Ovary (tissue), 9 donors: ENCODE results near the gene LRRC15. TPM values are rescaled to one million over a fixed set of nuclear protein-coding genes. Genes with fewer than 3 reads are reported as not detected.

Source experiments
- DNase-seq, 5 donors: peaks; one replicate each; pipeline ENCODE4 v3.0.0-alpha.2; 2019 to 2020
- H3K27ac ChIP-seq, 2 donors: fragments of 200-600 bp; one replicate each; pipeline versions ENCODE4 v1.5.1 to v1.8.0; 2019 to 2022
- H3K27me3 ChIP-seq: fragments of 200-600 bp; one replicate; pipeline ENCODE4 v1.8.0; 2022
- H3K36me3 ChIP-seq: fragments of 200-600 bp; sonication (generic); one replicate; pipeline ENCODE4 v1.5.1; 2019
- H3K4me1 ChIP-seq: one replicate; pipeline ENCODE4 v1.8.1; 2013; ENCODE audit warnings: mild to moderate bottlenecking, moderate library complexity; ENCODE audit not compliant: insufficient read depth
- H3K4me3 ChIP-seq: fragments of 200-600 bp; sonication (generic); one replicate; pipeline ENCODE4 v1.5.1; 2017
- H3K9me3 ChIP-seq, 2 donors: fragments of 200-600 bp in 1 of 2; sonication (generic) in 1 of 2; one replicate each; pipeline versions ENCODE4 v1.5.1 to v1.8.1; 2013 to 2019; ENCODE audit warnings: mild to moderate bottlenecking in 1 of 2, moderate library complexity in 1 of 2
- CTCF ChIP-seq, 3 donors: fragments of 450-650 bp in 2 of 3; fragments of 200-600 bp in 1 of 3; IDR thresholded peaks; one replicate each; pipeline versions ENCODE4 v1.5.1 to v1.8.0; 2016 to 2022; ENCODE audit warnings: antibody characterized with exemption in 3 of 3, mild to moderate bottlenecking in 1 of 3
- EP300 ChIP-seq: sonication (generic); formaldehyde crosslinking; IDR thresholded peaks from one replicate; pipeline ENCODE4 v1.6.1; 2017; ENCODE audit warnings: antibody characterized with exemption
- POLR2A ChIP-seq: fragments of 450-650 bp; IDR thresholded peaks from one replicate; pipeline ENCODE4 v1.6.1; 2017; ENCODE audit warnings: antibody characterized with exemption, mild to moderate bottlenecking, moderate library complexity
- WGBS, 3 donors: extraction: QIAGEN DNeasy Blood & Tissue Kit in 1 of 3; methylation state at CpG; one replicate each; pipeline versions ENCODE4 v1.1.5 to v1.1.7; 2013 to 2017; 5-methylcytosine and 5-hydroxymethylcytosine counted together
- intact Hi-C, 4 donors: fragments of 100-400 bp; cut with DNase I; formaldehyde crosslinking; loops; one replicate each; pipeline versions ENCODE4 v1.11.0 to v1.15.1; 2022 to 2023
- polyA plus RNA-seq, 2 donors: library from polyadenylated mRNA; stranded (reverse); fragments of 200-250 nt in 1 of 2; fragments of 350-450 nt in 1 of 2; fragmentation: Illumina TruSeq in 1 of 2; extraction: RNeasy Lipid Tissue Mini Kit (QIAGEN cat#74804) in 1 of 2; gene quantifications; one replicate each; pipeline ENCODE4 v1.2.3, GENCODE V29; 2013 to 2014
- total RNA-seq, 7 donors: library from RNA; depleted of rRNA in 2 of 7; stranded (reverse); fragments of >200 nt in 2 of 7; fragmentation: NEBNext Ultra II Directional in 3 of 7; extraction: Animal tissue kit (Norgen Biotek cat#: 25700) in 3 of 7; gene quantifications; one replicate each; pipeline versions ENCODE4 v1.1.0 to v1.2.4, GENCODE V29; 2016 to 2023
- donor health status: DM: no; HTN: no; CAD: no; lungs with moderate emphysema.
- donor health status: DM: no; HTN: no; CAD: no.
- donor health status: Bipolar disorder and iron deficiency.
- donor health status: DM: yes; HTN: yes; CAD: no.
- donor health status: DM: no; HTN: no; CAD: no.
- donor health status: DM: yes; HTN: yes; CAD: no.

The LRRC15 gene
- total and polyA plus RNA-seq, 9 donors = 0.05 to 2.5 (median 0.19) TPM; not detected in 1

- no peaks in the 10 kb centered on the region for H3K9me3 ChIP-seq
- intact Hi-C loops = loop anchor here in 1 of 4 donors (5.0 kb wide), 1 partner anchor 59 kb away; no protein-coding TSS in a partner anchor
- DNase-seq = no peak
- H3K27ac ChIP-seq = no peak overlapping the region
- TF ChIP-seq POLR2A (no peak), EP300 (no peak), CTCF (IDR thresholded peaks at IDR 0.05) (no peak)
- no peaks in the 10 kb centered on the region for H3K36me3 ChIP-seq
- WGBS, 3 donors = 81 to 96% (median 91%) methylated on average over 9 of the region's 9 CpGs
- no peaks in the 10 kb centered on the region for H3K27me3 ChIP-seq
- H3K4me3 ChIP-seq = no peak overlapping the region
- no peaks in the 10 kb centered on the region for H3K4me1 ChIP-seq
Measured at GRCh38 chr3:194342861-194343560, 26.5 kb downstream of the LRRC15 start.

- TF ChIP-seq CTCF (IDR thresholded peaks at IDR 0.05) = no peak
- no peak for TF ChIP-seq EP300
- TF ChIP-seq POLR2A = no peak
- no peaks in the 10 kb centered on the region for H3K4me1 ChIP-seq
- H3K36me3 ChIP-seq = no peaks in the 10 kb centered on the region
- no peak overlapping the region for H3K27ac ChIP-seq
- no peak overlapping the region for H3K4me3 ChIP-seq
- no peaks in the 10 kb centered on the region for H3K27me3 ChIP-seq
- intact Hi-C loops = loop anchor here in 1 of 4 donors (5.0 kb wide), 1 partner anchor 61 kb away; no protein-coding TSS in a partner anchor
- DNase-seq = no peak
- H3K9me3 ChIP-seq = no peaks in the 10 kb centered on the region
- 91 to 97% (median 93%) methylated on average over 13 to 24 of the region's 24 CpGs for WGBS, 3 donors
Measured at GRCh38 chr3:194340757-194341400, 28.7 kb downstream of the LRRC15 start.

GRCh38 chr3:194339840-194340239, 29.7 kb downstream of the LRRC15 start:
- no peaks in the 10 kb centered on the region for H3K4me1 ChIP-seq
- 63 to 70% (median 67%) methylated on average over 5 of the region's 5 CpGs for WGBS, 3 donors
- intact Hi-C loops = loop anchor here (5.0 to 10.0 kb wide), 4 partner anchors 57 to 255 kb away; partner anchors contain the start of gene GP5 (in 1 of the 4)

GRCh38 chr3:194339356-194339755, 30.2 kb downstream of the LRRC15 start:
- 79 to 83% (median 81%) methylated on average over 9 of the region's 9 CpGs for WGBS, 3 donors

More at GRCh38 chr3:194339840-194340239, 29.7 kb downstream of the LRRC15 start:
- DNase-seq = no peak
- Histone ChIP-seq H3K9me3 (no peaks in the 10 kb centered on the region), H3K36me3 (no peaks in the 10 kb centered on the region), H3K27me3 (no peaks in the 10 kb centered on the region), H3K4me3 (no peak overlapping the region), H3K27ac (no peak overlapping the region)
- TF ChIP-seq CTCF (IDR thresholded peaks at IDR 0.05) (no peak), POLR2A (no peak), EP300 (no peak)

More at GRCh38 chr3:194339356-194339755, 30.2 kb downstream of the LRRC15 start:
- Histone ChIP-seq H3K36me3 (no peaks in the 10 kb centered on the region), H3K4me1 (no peaks in the 10 kb centered on the region), H3K9me3 (no peaks in the 10 kb centered on the region), H3K27ac (no peak overlapping the region), H3K27me3 (no peaks in the 10 kb centered on the region), H3K4me3 (no peak overlapping the region)
- DNase-seq = no peak
- intact Hi-C loops = loop anchor here in 3 of 4 donors (5.0 to 10.0 kb wide), 3 partner anchors 58 to 255 kb away; partner anchors contain the start of gene GP5 (in 1 of the 3)
- TF ChIP-seq EP300 (no peak), CTCF (IDR thresholded peaks at IDR 0.05) (no peak), POLR2A (no peak)
